A673 (cell line): ENCODE measurements around the gene SEC31A. TPM values are rescaled to one million over a fixed set of nuclear protein-coding genes. Genes with fewer than 3 reads are reported as not detected.

Experiments
- BruUV-seq: library from RNA; stranded (reverse); fragments of 400-500 nt; replicated peaks from 2 replicates; lab custom pipeline; 2021; lab: Mats Ljungman, UMichigan
- CTCF ChIA-PET: fragments of 300-600 bp; sonication (Branson Sonifier 250); formaldehyde crosslinking; loops from one replicate; lab custom pipeline; 2022; ENCODE audit warnings: antibody characterized with exemption; lab: Charles Lee
- POLR2A ChIA-PET: fragments of 300-600 bp; sonication (Branson Sonifier 250); formaldehyde crosslinking; loops from one replicate; lab custom pipeline; 2022; ENCODE audit warnings: antibody characterized with exemption; ENCODE audit not compliant: low non-redundant PET; lab: Charles Lee
- DNase-seq: peaks from one replicate; pipeline ENCODE4 v3.0.0-alpha.2; 2015; ENCODE audit warnings: low spot score
- H3K27ac ChIP-seq: fragments of 200-600 bp; sonication (generic); 2 replicates; pipeline ENCODE4 v1.5.1; 2016; ENCODE audit warnings: mixed run types, low read depth, mild to moderate bottlenecking, mixed read lengths, antibody characterized with exemption, low read length; ENCODE audit not compliant: poor library complexity, severe bottlenecking
- H3K27me3 ChIP-seq: fragments of 200-600 bp; sonication (generic); replicated peaks from 2 replicates; pipeline ENCODE4 v1.6.1; 2017; ENCODE audit warnings: mixed run types, low read depth, mild to moderate bottlenecking, mixed read lengths, antibody characterized with exemption, low read length; ENCODE audit not compliant: insufficient read depth, poor library complexity
- H3K36me3 ChIP-seq: fragments of 200-600 bp; sonication (generic); 2 replicates; pipeline ENCODE4 v1.6.1; 2016; ENCODE audit warnings: mixed run types, mild to moderate bottlenecking, mixed read lengths, antibody characterized with exemption, low read length; ENCODE audit not compliant: insufficient read depth, poor library complexity, severe bottlenecking
- H3K4me1 ChIP-seq: fragments of 200-600 bp; sonication (generic); 2 replicates; pipeline ENCODE4 v1.6.1; 2017; ENCODE audit warnings: mixed run types, mild to moderate bottlenecking, mixed read lengths, antibody characterized with exemption, low read length; ENCODE audit not compliant: insufficient read depth, poor library complexity, severe bottlenecking
- H3K4me3 ChIP-seq: fragments of 200-600 bp; sonication (generic); 2 replicates; pipeline ENCODE4 v1.5.1; 2016; ENCODE audit warnings: low read depth, mixed run types, mild to moderate bottlenecking, mixed read lengths, low read length; ENCODE audit not compliant: poor library complexity, severe bottlenecking
- H3K9me3 ChIP-seq: fragments of 200-600 bp; sonication (generic); 2 replicates; pipeline ENCODE4 v1.6.1; 2016; ENCODE audit warnings: mixed run types, low read depth, mild to moderate bottlenecking, mixed read lengths, antibody characterized with exemption, low read length; ENCODE audit not compliant: poor library complexity, severe bottlenecking
- CTCF ChIP-seq: fragments of 300-800, 200-600 bp; sonication (generic); conservative IDR thresholded peaks from 2 replicates; pipeline ENCODE4 v1.5.1; 2017; ENCODE audit warnings: low read depth, mild to moderate bottlenecking, antibody characterized with exemption, low read length, moderate library complexity, mixed read lengths
- EZH2 ChIP-seq: fragments of 200-600 bp; sonication (generic); IDR thresholded peaks from 2 replicates; pipeline ENCODE4 v1.6.1; 2017; ENCODE audit warnings: borderline replicate concordance, low read depth, mild to moderate bottlenecking, mixed read lengths, antibody characterized with exemption, low read length; ENCODE audit not compliant: poor library complexity, severe bottlenecking
- intact Hi-C: fragments of 100-400 bp; cut with micrococcal nuclease; formaldehyde crosslinking; loops from one replicate; pipeline ENCODE4 v1.10.0; 2022; ENCODE audit not compliant: unreplicated experiment
- total RNA-seq: library from RNA; stranded (reverse); gene quantifications from 2 replicates; pipeline ENCODE4 v1.2.3, GENCODE V29; 2021

The SEC31A gene
- total RNA-seq, 1 experiment from 2014 or later = 96.9 TPM

DNA sequence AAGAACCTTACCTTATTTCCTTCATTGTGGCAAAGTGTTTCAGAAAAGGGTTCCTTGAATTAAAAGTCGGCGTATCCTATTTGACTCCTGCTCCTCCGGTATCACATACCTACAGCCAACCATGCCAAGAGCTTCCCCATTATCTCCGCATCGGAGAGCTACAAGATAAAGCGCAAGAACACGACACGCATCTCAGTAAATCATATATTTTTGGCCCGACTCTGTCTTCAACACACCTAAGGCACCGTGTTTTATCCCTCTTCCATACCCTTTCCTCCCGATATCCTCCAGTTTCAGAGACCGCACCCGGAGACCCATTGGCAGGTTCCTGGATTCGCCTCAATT is 9.1 kb upstream of the SEC31A start:
- H3K4me3 ChIP-seq = peak overlapping the region; percentile 76
- BruUV-seq = no TSS peak
- ChIA-PET CTCF (interaction anchor here (0.6 kb wide), 1 partner anchor 111 kb away, joined by 9 read pairs; no protein-coding TSS in a partner anchor), POLR2A (no interaction called here)
- H3K4me1 ChIP-seq = no peaks in the 10 kb centered on the region
- intact Hi-C loops = loop anchor here (2.0 kb wide), 1 partner anchor 113 kb away; no protein-coding TSS in a partner anchor
- H3K9me3 ChIP-seq = no peaks in the 10 kb centered on the region
- no peaks in the 10 kb centered on the region for H3K27me3 ChIP-seq
- no peak for TF ChIP-seq CTCF
- TF ChIP-seq EZH2 = no peak
- peak overlapping the region; percentile 98 for H3K27ac ChIP-seq
- H3K36me3 ChIP-seq = no peaks in the 10 kb centered on the region
- DNase-seq = no peak

- Histone ChIP-seq H3K27ac (peak overlapping the region; percentile 98), H3K36me3 (peaks cover 4% of the 10 kb centered on the region), H3K9me3 (no peaks in the 10 kb centered on the region), H3K4me3 (peak overlapping the region; percentile 76), H3K4me1 (no peaks in the 10 kb centered on the region), H3K27me3 (no peaks in the 10 kb centered on the region)
- TF ChIP-seq CTCF (no peak), EZH2 (no peak)
- BruUV-seq = TSS peak; percentile 53
- intact Hi-C loops = loop anchor here (2.0 to 5.0 kb wide), 2 partner anchors 113 to 437 kb away; no protein-coding TSS in a partner anchor
- DNase-seq = no peak
- CTCF ChIA-PET = interaction anchor here (0.6 kb wide), 1 partner anchor 112 kb away, joined by 9 read pairs; no protein-coding TSS in a partner anchor
- POLR2A ChIA-PET = no interaction called here
These were observed 8.6 kb upstream of the SEC31A start for GRCh38 chr4:82899374-82900065.

DNA sequence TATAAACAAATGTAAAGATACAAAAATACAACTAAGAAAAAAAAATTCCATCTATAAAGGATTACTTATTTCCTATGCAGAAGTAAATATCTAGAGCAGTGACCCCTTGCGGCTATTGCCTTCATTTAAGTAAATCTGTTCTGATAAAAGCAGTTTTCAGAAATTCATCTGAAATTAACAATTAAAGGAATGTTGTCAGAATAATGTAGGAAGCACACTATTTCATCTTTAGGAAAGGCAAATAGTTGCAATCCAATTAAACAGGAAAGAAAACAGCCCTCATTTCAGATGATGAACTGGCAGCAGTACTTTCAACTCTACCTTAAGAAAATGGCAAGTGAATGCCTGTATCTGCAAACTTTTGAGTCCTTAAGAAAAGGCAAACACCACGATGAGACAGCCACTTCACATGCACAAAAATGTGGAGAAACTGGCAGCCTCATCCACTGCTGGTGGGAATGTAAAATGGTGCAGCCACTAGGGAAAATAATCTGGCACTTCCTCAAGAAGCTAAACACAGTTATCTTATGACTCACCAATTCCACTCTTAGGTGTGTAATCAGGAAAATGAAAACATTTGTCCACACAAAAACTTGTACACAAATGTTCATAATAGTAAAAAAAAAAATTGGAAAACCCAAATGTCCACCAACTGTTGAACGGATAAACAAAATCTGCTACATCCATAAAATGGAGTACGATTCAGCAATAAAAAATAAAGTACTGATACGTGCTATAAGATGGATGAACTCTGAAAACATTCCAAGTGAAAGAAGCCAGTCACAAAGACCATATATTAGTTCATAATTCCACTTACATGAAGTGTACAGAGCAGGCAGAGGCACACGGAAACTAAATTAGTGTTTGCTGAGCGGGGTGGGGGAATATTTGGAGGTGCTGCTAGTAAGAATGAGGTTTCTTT is 7.6 kb upstream of the SEC31A start:
- no peak for DNase-seq

More for the DNA sequence above, 7.6 kb upstream of the SEC31A start:
- no peaks in the 10 kb centered on the region for H3K27me3 ChIP-seq
- no peaks in the 10 kb centered on the region for H3K4me1 ChIP-seq
- peaks cover 14% of the 10 kb centered on the region for H3K36me3 ChIP-seq
- intact Hi-C loops = loop anchor here (5.0 kb wide), 1 partner anchor 436 kb away; no protein-coding TSS in a partner anchor
- CTCF ChIA-PET = no interaction called here
- no peaks in the 10 kb centered on the region for H3K9me3 ChIP-seq
- no TSS peak for BruUV-seq
- H3K27ac ChIP-seq = no peak overlapping the region
- H3K4me3 ChIP-seq = peak overlapping the region; percentile 76
- TF ChIP-seq CTCF (peak; percentile 59), EZH2 (no peak)
- POLR2A ChIA-PET = no interaction called here
